Panc1 (cell line): ENCODE measurements around the gene ZFP62. TPM values are rescaled to one million over a fixed set of nuclear protein-coding genes. Genes with fewer than 3 reads are reported as not detected.

Experiments used
- ATAC-seq: fragments of 200-7000 bp; cut with Tn5 transposase; 2 replicates; pipeline ENCODE4 v1.9.1; 2020; ENCODE audit warnings: mild to moderate bottlenecking, moderate library complexity
- Bru-seq: library from RNA; stranded (reverse); fragments of 400-500 nt; gene quantifications from one replicate; lab custom pipeline; 2021; lab: Mats Ljungman, UMichigan
- BruChase-seq, 2 experiments: library from RNA; stranded (reverse); fragments of 400-500 nt; gene quantifications; one replicate each; lab custom pipeline; 2021; lab: Mats Ljungman, UMichigan
- BruUV-seq: library from RNA; stranded (reverse); fragments of 400-500 nt; replicated peaks from 2 replicates; lab custom pipeline; 2021; lab: Mats Ljungman, UMichigan
- CTCF ChIA-PET: fragments of 300-600 bp; sonication (Branson Sonifier 250); formaldehyde crosslinking; loops from one replicate; lab custom pipeline; 2022; ENCODE audit warnings: antibody characterized with exemption; lab: Charles Lee
- POLR2A ChIA-PET: fragments of 300-600 bp; sonication (Branson Sonifier 250); formaldehyde crosslinking; loops from one replicate; lab custom pipeline; 2022; ENCODE audit warnings: antibody characterized with exemption; lab: Charles Lee
- DNase-seq: peaks from one replicate; pipeline ENCODE4 v3.0.0-alpha.2; 2010; ENCODE audit warnings: low read depth, low spot score
- H3K27ac ChIP-seq: 2 replicates; pipeline ENCODE4 v1.5.1; 2011; ENCODE audit warnings: mild to moderate bottlenecking, low read length, inconsistent platforms
- H3K27me3 ChIP-seq: fragments of 200-500 bp; sonication (Bioruptor generic); 2 replicates; pipeline ENCODE4 v1.6.0; 2014; ENCODE audit warnings: low read length, inconsistent platforms; ENCODE audit not compliant: control insufficient read depth, insufficient read depth
- H3K36me3 ChIP-seq: fragments of 200-500 bp; sonication (Bioruptor generic); 2 replicates; pipeline ENCODE4 v1.5.1; 2014; ENCODE audit warnings: inconsistent platforms, mild to moderate bottlenecking, low read length, moderate library complexity; ENCODE audit not compliant: control insufficient read depth, insufficient read depth
- H3K4me1 ChIP-seq: 2 replicates; pipeline ENCODE4 v1.5.1; 2011; ENCODE audit warnings: inconsistent platforms, mild to moderate bottlenecking, low read length, moderate library complexity; ENCODE audit not compliant: control insufficient read depth, insufficient read depth
- H3K4me3 ChIP-seq, 2 experiments: 2 replicates each; pipeline ENCODE4 v1.5.1; 2011 to 2012; ENCODE audit warnings: low read depth in 2 of 2, low read length in 2 of 2, mild to moderate bottlenecking in 2 of 2, inconsistent platforms in 1 of 2, moderate library complexity in 1 of 2
- H3K9me3 ChIP-seq: fragments of 200-500 bp; sonication (Bioruptor generic); 2 replicates; pipeline ENCODE4 v1.5.1; 2014; ENCODE audit warnings: low read depth, mild to moderate bottlenecking, inconsistent platforms, low read length, moderate library complexity; ENCODE audit not compliant: control insufficient read depth, insufficient read depth
- POLR2AphosphoS5 ChIP-seq: IDR thresholded peaks from 2 replicates; pipeline ENCODE4 v1.6.1; 2012; ENCODE audit warnings: mild to moderate bottlenecking, low read depth, low read length, moderate library complexity
- SIN3A ChIP-seq: IDR thresholded peaks from 2 replicates; pipeline ENCODE4 v1.6.1; 2012; ENCODE audit warnings: low read depth, mild to moderate bottlenecking, low read length, moderate library complexity, borderline replicate concordance; ENCODE audit not compliant: insufficient read depth
- in situ Hi-C: cut with HindIII; loops from 2 replicates; pipeline ENCODE4 v1.10.0; 2016; ENCODE audit warnings: low sequenced_read_pairs, low pct_unique_long_range_greater_than_20kb
- intact Hi-C: fragments of 100-400 bp; cut with micrococcal nuclease; formaldehyde crosslinking; loops from one replicate; pipeline ENCODE4 v1.10.0; 2022; ENCODE audit not compliant: unreplicated experiment
- long read RNA-seq: library from polyadenylated mRNA; unstranded; transcript quantifications from one replicate; pipeline ENCODE4 v2.0.0, GENCODE V29; 2021; ENCODE audit not compliant: unreplicated experiment
- polyA plus RNA-seq: library from polyadenylated mRNA; unstranded; fragments of >200 nt; gene quantifications from one replicate; pipeline ENCODE4 v1.2.1, GENCODE V29; 2012; ENCODE audit warnings: missing spikeins; ENCODE audit not compliant: insufficient read length
- total RNA-seq: library from RNA; stranded (reverse); gene quantifications from one replicate; pipeline ENCODE4 v1.2.1, GENCODE V29; 2021; ENCODE audit not compliant: unreplicated experiment
- TF ChIP-seq, protein P1 (sequence below), 2 experiments: IDR thresholded peaks; 2 replicates each; pipeline ENCODE4 v1.6.1; 2011 to 2012; ENCODE audit warnings: low read depth in 2 of 2, control low read depth in 1 of 2, low read length in 1 of 2, mild to moderate bottlenecking in 1 of 2, moderate library complexity in 1 of 2; ENCODE audit not compliant: insufficient read depth in 1 of 2
- TF ChIP-seq, protein P2 (sequence below): fragments of 450-650 bp; IDR thresholded peaks from 2 replicates; pipeline ENCODE4 v1.5.1; 2017; ENCODE audit warnings: mild to moderate bottlenecking

Gene ZFP62
- total RNA-seq (17.8 TPM), Bru-seq, nascent RNA (percentile 81 among the genes with signal in this experiment), BruChase-seq, experiment 1, labeled RNA remaining after a 2-hour chase (percentile 91 among the genes with signal in this experiment), BruChase-seq, experiment 2, labeled RNA remaining after a 6-hour chase (percentile 80 among the genes with signal in this experiment)
- 9.0 TPM for polyA plus RNA-seq
- long read RNA-seq, full-length matches to known transcripts = 11 of 20 reads
- long read RNA-seq, partial matches to known transcripts = 1 of 20 reads
- long read RNA-seq, other reads (novel, unspliced or antisense) = 8 of 20 reads

GRCh38 chr5:180860887-180861822 is at the start of gene ZFP62:
TSS of gene ZFP62 (minus strand) at chr5:180861276. CDS start at chr5:180861219, 57 bp downstream.
- peak within 1 kb of the TSS; percentile 93 for H3K27ac ChIP-seq
- peaks cover 2% of the 10 kb centered on the region; the same call in 1 of the 2 replicates for H3K9me3 ChIP-seq
- peaks cover 7% of the 10 kb centered on the region; the same call in 1 of the 2 replicates for H3K4me1 ChIP-seq
- TF ChIP-seq, protein P1, sequence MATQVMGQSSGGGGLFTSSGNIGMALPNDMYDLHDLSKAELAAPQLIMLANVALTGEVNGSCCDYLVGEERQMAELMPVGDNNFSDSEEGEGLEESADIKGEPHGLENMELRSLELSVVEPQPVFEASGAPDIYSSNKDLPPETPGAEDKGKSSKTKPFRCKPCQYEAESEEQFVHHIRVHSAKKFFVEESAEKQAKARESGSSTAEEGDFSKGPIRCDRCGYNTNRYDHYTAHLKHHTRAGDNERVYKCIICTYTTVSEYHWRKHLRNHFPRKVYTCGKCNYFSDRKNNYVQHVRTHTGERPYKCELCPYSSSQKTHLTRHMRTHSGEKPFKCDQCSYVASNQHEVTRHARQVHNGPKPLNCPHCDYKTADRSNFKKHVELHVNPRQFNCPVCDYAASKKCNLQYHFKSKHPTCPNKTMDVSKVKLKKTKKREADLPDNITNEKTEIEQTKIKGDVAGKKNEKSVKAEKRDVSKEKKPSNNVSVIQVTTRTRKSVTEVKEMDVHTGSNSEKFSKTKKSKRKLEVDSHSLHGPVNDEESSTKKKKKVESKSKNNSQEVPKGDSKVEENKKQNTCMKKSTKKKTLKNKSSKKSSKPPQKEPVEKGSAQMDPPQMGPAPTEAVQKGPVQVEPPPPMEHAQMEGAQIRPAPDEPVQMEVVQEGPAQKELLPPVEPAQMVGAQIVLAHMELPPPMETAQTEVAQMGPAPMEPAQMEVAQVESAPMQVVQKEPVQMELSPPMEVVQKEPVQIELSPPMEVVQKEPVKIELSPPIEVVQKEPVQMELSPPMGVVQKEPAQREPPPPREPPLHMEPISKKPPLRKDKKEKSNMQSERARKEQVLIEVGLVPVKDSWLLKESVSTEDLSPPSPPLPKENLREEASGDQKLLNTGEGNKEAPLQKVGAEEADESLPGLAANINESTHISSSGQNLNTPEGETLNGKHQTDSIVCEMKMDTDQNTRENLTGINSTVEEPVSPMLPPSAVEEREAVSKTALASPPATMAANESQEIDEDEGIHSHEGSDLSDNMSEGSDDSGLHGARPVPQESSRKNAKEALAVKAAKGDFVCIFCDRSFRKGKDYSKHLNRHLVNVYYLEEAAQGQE (IDR thresholded peaks at IDR 0.05; ENCODE audit: insufficient read depth in 1 of 2, low read depth in 2 of 2, low read length in 1 of 2) = no peak
- TF ChIP-seq SIN3A = peak; percentile 73; the same call in 1 of the 2 replicates
- TF ChIP-seq POLR2AphosphoS5 = peak; percentile 74
- TF ChIP-seq, protein P2, sequence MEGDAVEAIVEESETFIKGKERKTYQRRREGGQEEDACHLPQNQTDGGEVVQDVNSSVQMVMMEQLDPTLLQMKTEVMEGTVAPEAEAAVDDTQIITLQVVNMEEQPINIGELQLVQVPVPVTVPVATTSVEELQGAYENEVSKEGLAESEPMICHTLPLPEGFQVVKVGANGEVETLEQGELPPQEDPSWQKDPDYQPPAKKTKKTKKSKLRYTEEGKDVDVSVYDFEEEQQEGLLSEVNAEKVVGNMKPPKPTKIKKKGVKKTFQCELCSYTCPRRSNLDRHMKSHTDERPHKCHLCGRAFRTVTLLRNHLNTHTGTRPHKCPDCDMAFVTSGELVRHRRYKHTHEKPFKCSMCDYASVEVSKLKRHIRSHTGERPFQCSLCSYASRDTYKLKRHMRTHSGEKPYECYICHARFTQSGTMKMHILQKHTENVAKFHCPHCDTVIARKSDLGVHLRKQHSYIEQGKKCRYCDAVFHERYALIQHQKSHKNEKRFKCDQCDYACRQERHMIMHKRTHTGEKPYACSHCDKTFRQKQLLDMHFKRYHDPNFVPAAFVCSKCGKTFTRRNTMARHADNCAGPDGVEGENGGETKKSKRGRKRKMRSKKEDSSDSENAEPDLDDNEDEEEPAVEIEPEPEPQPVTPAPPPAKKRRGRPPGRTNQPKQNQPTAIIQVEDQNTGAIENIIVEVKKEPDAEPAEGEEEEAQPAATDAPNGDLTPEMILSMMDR = peak; percentile 10
- H3K27me3 ChIP-seq = no peaks in the 10 kb centered on the region
- in situ Hi-C loops = no loop called here
- peak within 1 kb of the TSS; percentile 74 to 80 for H3K4me3 ChIP-seq
- ChIA-PET POLR2A (no interaction called here), CTCF (no interaction called here)
- ATAC-seq (peak; percentile 98), DNase-seq (peak; percentile 48)
- no TSS peak for BruUV-seq
- intact Hi-C loops = no loop called here
- H3K36me3 ChIP-seq = no peaks in the 10 kb centered on the region; the same call in 1 of the 2 replicates

- no peaks in the 10 kb centered on the region for H3K36me3 ChIP-seq
These were observed 49.7 kb upstream of the ZFP62 start for GRCh38 chr5:180910735-180911134.

More at GRCh38 chr5:180910735-180911134, 49.7 kb upstream of the ZFP62 start:
- no peaks in the 10 kb centered on the region for H3K9me3 ChIP-seq
- no peaks in the 10 kb centered on the region for H3K4me1 ChIP-seq
- POLR2A ChIA-PET = no interaction called here
- H3K27ac ChIP-seq = no peak overlapping the region
- TF ChIP-seq, protein P2 = no peak
- H3K4me3 ChIP-seq = no peak overlapping the region
- intact Hi-C loops (no loop called here), in situ Hi-C loops (no loop called here)
- CTCF ChIA-PET = no interaction called here
- no peaks in the 10 kb centered on the region for H3K27me3 ChIP-seq
- ATAC-seq (no peak), DNase-seq (no peak)
- no TSS peak for BruUV-seq
